SK-N-SH (cell line): Measurements from ENCODE around the gene TRIM66. TPM values are rescaled to one million over a fixed set of nuclear protein-coding genes. Genes with fewer than 3 reads are reported as not detected.

Source experiments
- CTCF ChIA-PET: fragments of 300-600, 350-600 bp; formaldehyde crosslinking; extraction: SDS; loops from one replicate; lab custom pipeline; 2021; lab: Yijun Ruan, JAX
- POLR2A ChIA-PET: fragments of 350-600 bp; sonication (Branson Sonifier 250); formaldehyde crosslinking; extraction: SDS; loops from one replicate; lab custom pipeline; 2020; ENCODE audit warnings: antibody characterized with exemption, inconsistent platforms; lab: Yijun Ruan, JAX
- DNase-seq: peaks from one replicate; pipeline ENCODE4 v3.0.0; 2012
- H2AFZ ChIP-seq: fragments of 200-600 bp; sonication (generic); 2 replicates; pipeline ENCODE4 v1.8.1; 2016; ENCODE audit warnings: antibody characterized with exemption, mild to moderate bottlenecking, low read depth
- H3F3A ChIP-seq: fragments of 200-600 bp; sonication (generic); replicated peaks from 2 replicates; pipeline ENCODE3; 2016; ENCODE audit warnings: antibody characterized with exemption, mild to moderate bottlenecking; ENCODE audit not compliant: insufficient read depth
- H3K27ac ChIP-seq, 2 experiments: fragments of 200-500 bp in 1 of 2; fragments of 200-600 bp in 1 of 2; sonication (Bioruptor generic) in 1 of 2; sonication (generic), shearing (Covaris generic) in 1 of 2; 2 replicates each; pipeline versions ENCODE4 v1.5.1 to v1.6.1; 2014 to 2016; ENCODE audit warnings: low read depth in 2 of 2, inconsistent platforms in 1 of 2, low read length in 1 of 2, mild to moderate bottlenecking in 1 of 2, mixed read lengths in 1 of 2
- H3K27me3 ChIP-seq: fragments of 200-600 bp; sonication (generic), shearing (Covaris generic); 2 replicates; pipeline ENCODE4 v1.6.1; 2016; ENCODE audit warnings: mixed run types; ENCODE audit not compliant: insufficient read depth
- H3K36me3 ChIP-seq, 2 experiments: fragments of 200-500 bp in 1 of 2; fragments of 200-600 bp in 1 of 2; sonication (Bioruptor generic) in 1 of 2; sonication (generic) in 1 of 2; replicated peaks in 1 of 2; 2 replicates each; pipeline versions ENCODE3 to v1.5.1; 2014 to 2016; ENCODE audit warnings: low read length in 1 of 2, mild to moderate bottlenecking in 1 of 2; ENCODE audit not compliant: insufficient read depth in 2 of 2, control insufficient read depth in 1 of 2
- H3K4me1 ChIP-seq, 2 experiments: fragments of 200-500 bp in 1 of 2; fragments of 200-600 bp in 1 of 2; sonication (Bioruptor generic) in 1 of 2; sonication (generic), shearing (Covaris generic) in 1 of 2; 2 replicates each; pipeline versions ENCODE4 v1.5.1 to v1.6.1; 2014 to 2016; ENCODE audit warnings: low read depth in 1 of 2, low read length in 1 of 2, mixed run types in 1 of 2; ENCODE audit not compliant: insufficient read depth in 2 of 2, control insufficient read depth in 1 of 2
- H3K4me2 ChIP-seq: fragments of 200-600 bp; sonication (generic), shearing (Covaris generic); 2 replicates; pipeline ENCODE4 v1.6.1; 2017; ENCODE audit warnings: mixed run types
- H3K4me3 ChIP-seq, 2 experiments: fragments of 200-500 bp in 1 of 2; fragments of 200-600 bp in 1 of 2; sonication (Bioruptor generic) in 1 of 2; sonication (generic), shearing (Covaris generic) in 1 of 2; 2 replicates each; pipeline versions ENCODE4 v1.5.1 to v1.8.1; 2014 to 2016; ENCODE audit warnings: low read depth in 2 of 2, inconsistent platforms in 1 of 2, low read length in 1 of 2, mild to moderate bottlenecking in 1 of 2, mixed read lengths in 1 of 2, moderate library complexity in 1 of 2
- H3K79me2 ChIP-seq: fragments of 200-600 bp; sonication (generic); 2 replicates; pipeline ENCODE4 v1.8.1; 2017; ENCODE audit warnings: mild to moderate bottlenecking; ENCODE audit not compliant: insufficient read depth
- H3K9ac ChIP-seq: fragments of 200-600 bp; sonication (generic); 2 replicates; pipeline ENCODE4 v1.6.1; 2017; ENCODE audit warnings: mixed run types
- H3K9me2 ChIP-seq: fragments of 200-600 bp; sonication (generic); 2 replicates; pipeline ENCODE4 v1.6.1; 2017; ENCODE audit warnings: mixed run types
- H3K9me3 ChIP-seq: fragments of 200-600 bp; sonication (generic); 2 replicates; pipeline ENCODE4 v1.6.1; 2017; ENCODE audit warnings: mixed run types, mild to moderate bottlenecking, moderate library complexity
- H4K20me1 ChIP-seq: fragments of 200-600 bp; sonication (generic); 2 replicates; pipeline ENCODE4 v1.6.1; 2017; ENCODE audit warnings: mild to moderate bottlenecking, mixed run types; ENCODE audit not compliant: insufficient read depth
- CHD2 ChIP-seq: fragments of 150-350 bp; IDR thresholded peaks from 2 replicates; pipeline ENCODE4 v1.6.1; 2018; ENCODE audit warnings: low read length; ENCODE audit not compliant: partially characterized antibody
- FOSL2 ChIP-seq: IDR thresholded peaks from 2 replicates; pipeline ENCODE4 v1.4.0; 2012; ENCODE audit warnings: low read depth, mild to moderate bottlenecking, moderate library complexity, borderline replicate concordance
- GABPA ChIP-seq: IDR thresholded peaks from 2 replicates; pipeline ENCODE4 v1.4.0; 2012; ENCODE audit warnings: low read depth, mild to moderate bottlenecking
- GATA2 ChIP-seq: sonication (generic); formaldehyde crosslinking; IDR thresholded peaks from 2 replicates; pipeline ENCODE4 v1.5.0; 2020; ENCODE audit warnings: mild to moderate bottlenecking, missing genetic modification reagents
- MEF2A ChIP-seq: IDR thresholded peaks from 2 replicates; pipeline ENCODE4 v1.4.0; 2012; ENCODE audit warnings: low read depth, borderline replicate concordance
- MXI1 ChIP-seq: IDR thresholded peaks from 2 replicates; pipeline ENCODE4 v1.6.1; 2012; ENCODE audit warnings: mild to moderate bottlenecking, low read depth, low read length, improper control_type of control experiment
- NFIC ChIP-seq: IDR thresholded peaks from 2 replicates; pipeline ENCODE4 v1.4.0; 2012; ENCODE audit warnings: borderline replicate concordance
- NRF1 ChIP-seq: IDR thresholded peaks from 2 replicates; pipeline ENCODE4 v1.6.1; 2012; ENCODE audit warnings: low read depth, mild to moderate bottlenecking, low read length
- POLR2AphosphoS5 ChIP-seq: IDR thresholded peaks from 2 replicates; pipeline ENCODE4 v1.6.1; 2012; ENCODE audit warnings: low read depth, low read length
- RAD21 ChIP-seq: IDR thresholded peaks from 2 replicates; pipeline ENCODE4 v1.6.1; 2012; ENCODE audit warnings: mild to moderate bottlenecking, low read length
- RCOR1 ChIP-seq: fragments of 150-350 bp; IDR thresholded peaks from 2 replicates; pipeline ENCODE4 v1.6.1; 2017; ENCODE audit warnings: antibody characterized with exemption, low read length
- RFX5 ChIP-seq: IDR thresholded peaks from 2 replicates; pipeline ENCODE4 v1.6.1; 2012; ENCODE audit warnings: mild to moderate bottlenecking, improper control_type of control experiment, low read length
- TAF1 ChIP-seq: IDR thresholded peaks from 2 replicates; pipeline ENCODE4 v1.6.1; 2012; ENCODE audit warnings: low read depth, mild to moderate bottlenecking, low read length, moderate library complexity, borderline replicate concordance
- TCF12 ChIP-seq: IDR thresholded peaks from 2 replicates; pipeline ENCODE4 v1.4.0; 2012
- TEAD4 ChIP-seq: IDR thresholded peaks from 2 replicates; pipeline ENCODE4 v1.4.0; 2012; ENCODE audit warnings: mild to moderate bottlenecking, borderline replicate concordance; ENCODE audit not compliant: insufficient read depth
- YY1 ChIP-seq: IDR thresholded peaks from 2 replicates; pipeline ENCODE4 v1.4.0; 2012; ENCODE audit warnings: low read depth, mild to moderate bottlenecking
- WGBS: methylation state at CpG from one replicate; pipeline ENCODE4 v1.1.6; 2017; ENCODE audit warnings: low lambda C conversion rate; 5-methylcytosine and 5-hydroxymethylcytosine counted together
- polyA plus RNA-seq, 3 experiments: library from polyadenylated mRNA; depleted of rRNA; stranded (reverse); fragments of >200 nt; gene quantifications; 2 replicates each; pipeline ENCODE4 v1.2.3, GENCODE V29; 2012
- TF ChIP-seq, protein P1 (sequence below): IDR thresholded peaks from 2 replicates; pipeline ENCODE4 v1.4.0; 2012; ENCODE audit warnings: low read depth
- TF ChIP-seq, protein P2 (sequence below): IDR thresholded peaks from 2 replicates; pipeline ENCODE4; 2012
- TF ChIP-seq, protein P3 (sequence below): fragments of 150-350 bp; IDR thresholded peaks from 2 replicates; pipeline ENCODE4 v1.6.1; 2017; ENCODE audit warnings: antibody characterized with exemption, low read length, low read depth, borderline replicate concordance
- TF ChIP-seq, protein P4 (sequence below): IDR thresholded peaks from 2 replicates; pipeline ENCODE4 v1.6.1; 2012; ENCODE audit warnings: mild to moderate bottlenecking, low read depth, low read length, moderate library complexity

Gene TRIM66
- polyA plus RNA-seq, 1 of the 3 experiments (the other 2 are of a cell fraction): 6.4 TPM

DNA sequence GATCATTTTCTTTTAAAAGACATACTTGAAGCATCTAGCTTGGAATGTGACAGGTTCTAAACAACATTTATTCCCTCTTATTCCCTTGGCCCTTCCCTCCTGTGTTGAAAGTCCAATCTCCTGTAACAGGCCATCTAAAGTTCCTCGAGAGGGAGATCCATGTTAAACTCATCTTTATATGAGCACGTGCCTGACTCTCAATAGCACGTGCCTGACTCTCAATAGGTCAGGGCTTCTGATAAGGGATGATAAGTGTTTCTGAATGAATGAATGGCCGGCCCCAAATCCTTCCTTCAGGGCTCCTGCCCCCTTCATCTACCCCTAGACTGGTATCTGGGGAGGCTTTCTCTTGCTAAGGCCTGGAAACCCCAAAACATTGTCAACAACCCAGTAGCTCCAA is 27.3 kb upstream of the TRIM66 start:
- H3K27ac ChIP-seq: peak overlapping the region; percentile 67 to 90; a peak in 3 of 4 replicates
- CTCF ChIA-PET: interaction anchor here (1.1 to 1.8 kb wide), 5 partner anchors 9 to 250 kb away, joined by 3 to 4 read pairs (median 3); no protein-coding TSS in a partner anchor

DNA sequence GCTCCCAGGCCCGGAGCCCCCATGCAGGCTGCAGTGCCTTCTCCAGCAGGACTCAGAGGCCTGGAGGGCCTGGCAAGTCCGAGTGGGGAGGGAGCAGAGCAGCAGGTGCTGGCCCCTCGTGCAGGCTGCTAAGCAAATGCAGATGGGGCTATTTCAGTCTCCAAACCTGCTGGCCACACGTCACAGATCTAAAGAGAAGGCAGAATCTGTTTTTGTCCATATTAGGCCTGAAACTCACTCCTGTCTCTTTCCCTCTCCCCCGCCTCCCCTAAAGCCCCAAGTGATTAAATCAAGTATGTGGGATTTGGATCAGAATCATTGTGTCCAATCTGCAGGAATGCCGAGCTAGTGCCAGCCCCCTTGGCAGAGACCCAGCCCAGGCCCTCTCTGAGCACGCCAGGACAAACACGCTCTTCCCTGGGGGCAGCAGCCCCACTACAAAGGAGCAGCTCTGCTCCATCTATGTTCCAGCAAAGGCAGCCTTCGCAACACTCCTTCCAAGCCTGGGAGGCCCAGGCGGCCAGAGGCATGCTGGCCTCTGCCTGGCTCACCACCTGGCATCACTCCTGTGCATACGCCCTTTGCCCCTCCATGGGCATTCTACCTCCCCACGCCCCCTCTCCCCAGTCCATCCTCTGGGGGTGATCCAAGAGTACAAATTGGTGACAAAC is 26.7 kb upstream of the TRIM66 start:
- WGBS: 39% methylated on average over 10 of the region's 12 CpGs
- CTCF ChIA-PET: interaction anchor here (1.0 to 1.8 kb wide), 7 partner anchors 9 to 429 kb away, joined by 3 to 4 read pairs (median 3); no protein-coding TSS in a partner anchor
- H3K4me3 ChIP-seq: no peak overlapping the region
- H3K9me3 ChIP-seq: no peaks in the 10 kb centered on the region
- H3K36me3 ChIP-seq: peaks cover 33 to 37% of the 10 kb centered on the region in 2 experiments
- no peaks in the 10 kb centered on the region for H3F3A ChIP-seq
- no peak overlapping the region for H2AFZ ChIP-seq
- no peaks in the 10 kb centered on the region; the same call in 1 of the 2 replicates for H3K79me2 ChIP-seq
- H3K27ac ChIP-seq: peak overlapping the region; percentile 67 to 90; a peak in 3 of 4 replicates
- H3K4me2 ChIP-seq: no peak overlapping the region
- peaks cover 6 to 28% of the 10 kb centered on the region in 2 experiments; a peak in 2 of 4 replicates for H3K4me1 ChIP-seq
- H3K9ac ChIP-seq: no peak overlapping the region
- H4K20me1 ChIP-seq: no peaks in the 10 kb centered on the region
- no peaks in the 10 kb centered on the region for H3K27me3 ChIP-seq
- DNase-seq: peak; percentile 87
- H3K9me2 ChIP-seq: no peaks in the 10 kb centered on the region
- POLR2A ChIA-PET: interaction anchor here (0.5 to 2.2 kb wide), 7 partner anchors 15 to 407 kb away, joined by 3 to 10 read pairs (median 4); partner anchors contain the start of genes RPL27A and TRIM66
- peak; percentile 59 for TF ChIP-seq CHD2
- TF ChIP-seq RCOR1: peak; percentile 97
- peak; percentile 56; the same call in 1 of the 2 replicates for TF ChIP-seq MXI1
- no peak for TF ChIP-seq FOSL2
- TF ChIP-seq, protein P1, sequence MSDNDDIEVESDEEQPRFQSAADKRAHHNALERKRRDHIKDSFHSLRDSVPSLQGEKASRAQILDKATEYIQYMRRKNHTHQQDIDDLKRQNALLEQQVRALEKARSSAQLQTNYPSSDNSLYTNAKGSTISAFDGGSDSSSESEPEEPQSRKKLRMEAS: no peak
- TF ChIP-seq RAD21: peak; percentile 24
- TF ChIP-seq TCF12: peak; percentile 81
- TF ChIP-seq, protein P2, sequence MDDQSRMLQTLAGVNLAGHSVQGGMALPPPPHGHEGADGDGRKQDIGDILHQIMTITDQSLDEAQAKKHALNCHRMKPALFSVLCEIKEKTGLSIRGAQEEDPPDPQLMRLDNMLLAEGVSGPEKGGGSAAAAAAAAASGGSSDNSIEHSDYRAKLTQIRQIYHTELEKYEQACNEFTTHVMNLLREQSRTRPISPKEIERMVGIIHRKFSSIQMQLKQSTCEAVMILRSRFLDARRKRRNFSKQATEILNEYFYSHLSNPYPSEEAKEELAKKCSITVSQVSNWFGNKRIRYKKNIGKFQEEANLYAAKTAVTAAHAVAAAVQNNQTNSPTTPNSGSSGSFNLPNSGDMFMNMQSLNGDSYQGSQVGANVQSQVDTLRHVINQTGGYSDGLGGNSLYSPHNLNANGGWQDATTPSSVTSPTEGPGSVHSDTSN: peak; percentile 27; the same call in 1 of the 2 replicates
- TF ChIP-seq NRF1: no peak
- TF ChIP-seq POLR2AphosphoS5: peak; percentile 19; the same call in 1 of the 2 replicates
- no peak for TF ChIP-seq RFX5
- peak; percentile 84 for TF ChIP-seq NFIC
- no peak for TF ChIP-seq TEAD4
- peak; percentile 51; the same call in 1 of the 2 replicates for TF ChIP-seq GATA2 (CRISPR knock-in tag)

More for the DNA sequence above, 27.3 kb upstream of the TRIM66 start:
- TF ChIP-seq MEF2A (no peak), YY1 (no peak), RFX5 (no peak), NFIC (no peak), RAD21 (no peak), GABPA (no peak), TAF1 (no peak)
- TF ChIP-seq, protein P3, sequence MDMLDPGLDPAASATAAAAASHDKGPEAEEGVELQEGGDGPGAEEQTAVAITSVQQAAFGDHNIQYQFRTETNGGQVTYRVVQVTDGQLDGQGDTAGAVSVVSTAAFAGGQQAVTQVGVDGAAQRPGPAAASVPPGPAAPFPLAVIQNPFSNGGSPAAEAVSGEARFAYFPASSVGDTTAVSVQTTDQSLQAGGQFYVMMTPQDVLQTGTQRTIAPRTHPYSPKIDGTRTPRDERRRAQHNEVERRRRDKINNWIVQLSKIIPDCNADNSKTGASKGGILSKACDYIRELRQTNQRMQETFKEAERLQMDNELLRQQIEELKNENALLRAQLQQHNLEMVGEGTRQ: no peak
- TF ChIP-seq, protein P4, sequence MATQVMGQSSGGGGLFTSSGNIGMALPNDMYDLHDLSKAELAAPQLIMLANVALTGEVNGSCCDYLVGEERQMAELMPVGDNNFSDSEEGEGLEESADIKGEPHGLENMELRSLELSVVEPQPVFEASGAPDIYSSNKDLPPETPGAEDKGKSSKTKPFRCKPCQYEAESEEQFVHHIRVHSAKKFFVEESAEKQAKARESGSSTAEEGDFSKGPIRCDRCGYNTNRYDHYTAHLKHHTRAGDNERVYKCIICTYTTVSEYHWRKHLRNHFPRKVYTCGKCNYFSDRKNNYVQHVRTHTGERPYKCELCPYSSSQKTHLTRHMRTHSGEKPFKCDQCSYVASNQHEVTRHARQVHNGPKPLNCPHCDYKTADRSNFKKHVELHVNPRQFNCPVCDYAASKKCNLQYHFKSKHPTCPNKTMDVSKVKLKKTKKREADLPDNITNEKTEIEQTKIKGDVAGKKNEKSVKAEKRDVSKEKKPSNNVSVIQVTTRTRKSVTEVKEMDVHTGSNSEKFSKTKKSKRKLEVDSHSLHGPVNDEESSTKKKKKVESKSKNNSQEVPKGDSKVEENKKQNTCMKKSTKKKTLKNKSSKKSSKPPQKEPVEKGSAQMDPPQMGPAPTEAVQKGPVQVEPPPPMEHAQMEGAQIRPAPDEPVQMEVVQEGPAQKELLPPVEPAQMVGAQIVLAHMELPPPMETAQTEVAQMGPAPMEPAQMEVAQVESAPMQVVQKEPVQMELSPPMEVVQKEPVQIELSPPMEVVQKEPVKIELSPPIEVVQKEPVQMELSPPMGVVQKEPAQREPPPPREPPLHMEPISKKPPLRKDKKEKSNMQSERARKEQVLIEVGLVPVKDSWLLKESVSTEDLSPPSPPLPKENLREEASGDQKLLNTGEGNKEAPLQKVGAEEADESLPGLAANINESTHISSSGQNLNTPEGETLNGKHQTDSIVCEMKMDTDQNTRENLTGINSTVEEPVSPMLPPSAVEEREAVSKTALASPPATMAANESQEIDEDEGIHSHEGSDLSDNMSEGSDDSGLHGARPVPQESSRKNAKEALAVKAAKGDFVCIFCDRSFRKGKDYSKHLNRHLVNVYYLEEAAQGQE: no peak
- Histone ChIP-seq H3K79me2 (no peaks in the 10 kb centered on the region; the same call in 1 of the 2 replicates), H3F3A (no peaks in the 10 kb centered on the region), H3K36me3 (peaks cover 37 to 38% of the 10 kb centered on the region in 2 experiments), H3K4me3 (no peak overlapping the region), H3K9me2 (no peaks in the 10 kb centered on the region), H3K4me1 (peaks cover 6 to 28% of the 10 kb centered on the region in 2 experiments; a peak in 2 of 4 replicates), H3K9me3 (no peaks in the 10 kb centered on the region), H3K9ac (no peak overlapping the region), H3K27me3 (no peaks in the 10 kb centered on the region), H3K4me2 (no peak overlapping the region), H2AFZ (no peak overlapping the region), H4K20me1 (no peaks in the 10 kb centered on the region)
- POLR2A ChIA-PET: interaction anchor here (0.5 to 2.2 kb wide), 5 partner anchors 19 to 406 kb away, joined by 3 to 10 read pairs (median 5); partner anchors contain the start of genes RPL27A and TRIM66
- DNase-seq: no peak
- 98% methylated on average over 4 of the region's 4 CpGs for WGBS
